ACC112 (cell line): ENCODE measurements around the gene IDI1.

ENCODE experiments used
- H2AFZ ChIP-seq: fragments of 200-600 bp; sonication (generic); one replicate; pipeline ENCODE4 v1.6.0; 2017; ENCODE audit warnings: antibody characterized with exemption, low read length; ENCODE audit not compliant: unreplicated experiment
- H3K27ac ChIP-seq: fragments of 200-600 bp; sonication (generic); 2 replicates; pipeline ENCODE4 v1.5.1; 2014; ENCODE audit warnings: low read depth, mild to moderate bottlenecking, antibody characterized with exemption, low read length, moderate library complexity
- H3K27me3 ChIP-seq: fragments of 200-600 bp; sonication (generic); 2 replicates; pipeline ENCODE4 v1.6.1; 2014; ENCODE audit warnings: mild to moderate bottlenecking, antibody characterized with exemption, low read length, moderate library complexity, mixed read lengths; ENCODE audit not compliant: insufficient read depth
- H3K36me3 ChIP-seq: fragments of 200-600 bp; sonication (generic); 2 replicates; pipeline ENCODE4 v1.6.1; 2016; ENCODE audit warnings: mild to moderate bottlenecking, antibody characterized with exemption, low read length, moderate library complexity, mixed read lengths; ENCODE audit not compliant: insufficient read depth
- H3K4me1 ChIP-seq: fragments of 200-600 bp; sonication (generic); one replicate; pipeline ENCODE4 v1.6.1; 2016; ENCODE audit warnings: low read length, mixed read lengths; ENCODE audit not compliant: insufficient read depth, unreplicated experiment, control insufficient read depth
- H3K4me3 ChIP-seq: fragments of 200-600 bp; sonication (generic); 2 replicates; pipeline ENCODE4 v1.5.1; 2014; ENCODE audit warnings: mild to moderate bottlenecking, low read depth, low read length
- H3K79me2 ChIP-seq: fragments of 200-600 bp; sonication (generic); one replicate; pipeline ENCODE4 v1.6.0; 2016; ENCODE audit warnings: low read length; ENCODE audit not compliant: control insufficient read depth, unreplicated experiment, insufficient read depth

Gene IDI1

DNA sequence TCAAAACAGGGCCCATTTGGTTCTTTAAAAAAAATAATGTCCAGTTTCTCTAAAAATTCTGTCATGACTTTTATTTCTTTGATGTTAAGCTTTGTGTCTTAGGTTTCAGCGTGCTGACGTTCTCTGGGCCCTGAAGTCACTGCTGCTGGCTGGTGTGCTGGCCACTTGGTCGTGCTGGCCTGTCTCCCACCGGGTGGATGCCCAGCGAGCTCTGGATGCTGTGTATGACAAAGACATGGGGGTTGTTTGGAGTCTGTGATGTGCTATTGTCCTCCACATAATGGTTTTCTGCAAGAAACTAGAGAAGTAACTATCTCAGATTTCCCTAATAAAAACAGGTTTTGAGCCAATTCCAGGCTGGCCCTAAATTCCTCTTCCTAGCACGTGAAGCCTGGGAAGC is 13.7 kb downstream of the IDI1 start:
- Histone ChIP-seq H3K36me3 (no peaks in the 10 kb centered on the region), H3K4me1 (no peaks in the 10 kb centered on the region), H3K4me3 (no peak overlapping the region), H3K27ac (no peak overlapping the region), H3K79me2 (no peaks in the 10 kb centered on the region), H2AFZ (no peak overlapping the region), H3K27me3 (no peaks in the 10 kb centered on the region)

GRCh38 chr10:1034758-1035157 is 14.2 kb downstream of the IDI1 start:
- H3K27ac ChIP-seq = no peak overlapping the region
- H3K4me1 ChIP-seq = no peaks in the 10 kb centered on the region
- no peak overlapping the region for H2AFZ ChIP-seq
- no peaks in the 10 kb centered on the region for H3K27me3 ChIP-seq
- no peak overlapping the region for H3K4me3 ChIP-seq
- H3K79me2 ChIP-seq = no peaks in the 10 kb centered on the region
- no peaks in the 10 kb centered on the region for H3K36me3 ChIP-seq

- Histone ChIP-seq H3K4me3 (no peak overlapping the region), H3K36me3 (no peaks in the 10 kb centered on the region), H3K27me3 (no peaks in the 10 kb centered on the region), H2AFZ (no peak overlapping the region), H3K27ac (no peak overlapping the region), H3K79me2 (no peaks in the 10 kb centered on the region), H3K4me1 (no peaks in the 10 kb centered on the region)
Measured at GRCh38 chr10:1033601-1034000, 15.3 kb downstream of the IDI1 start.

- Histone ChIP-seq H3K27ac (no peak overlapping the region), H3K79me2 (no peaks in the 10 kb centered on the region), H3K4me3 (no peak overlapping the region), H2AFZ (no peak overlapping the region), H3K36me3 (no peaks in the 10 kb centered on the region), H3K4me1 (no peaks in the 10 kb centered on the region), H3K27me3 (no peaks in the 10 kb centered on the region)
Measured at GRCh38 chr10:1029838-1030237, 19.1 kb downstream of the IDI1 start.

DNA sequence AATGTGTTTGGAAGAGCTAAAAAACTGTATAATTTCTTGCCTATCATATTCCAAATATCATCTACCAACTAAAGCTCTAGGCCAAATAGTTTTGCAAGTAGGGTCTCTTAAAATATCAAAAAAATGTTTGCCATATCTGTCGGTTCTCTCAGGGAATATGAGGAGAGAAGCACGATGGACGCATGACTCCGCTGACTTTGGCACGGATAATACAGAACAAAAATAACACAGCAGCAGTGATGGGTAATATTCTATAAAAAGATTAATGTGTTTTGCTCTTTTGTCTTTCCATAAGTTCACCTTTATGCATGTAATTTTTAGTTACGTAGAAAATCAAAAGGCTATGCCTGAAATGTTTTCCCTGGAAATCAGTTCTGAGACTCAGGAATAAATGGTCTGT is 22.3 kb downstream of the IDI1 start:
- no peaks in the 10 kb centered on the region for H3K36me3 ChIP-seq
- no peak overlapping the region for H3K27ac ChIP-seq
- no peak overlapping the region for H3K4me3 ChIP-seq
- no peaks in the 10 kb centered on the region for H3K79me2 ChIP-seq
- no peak overlapping the region for H2AFZ ChIP-seq
- no peaks in the 10 kb centered on the region for H3K27me3 ChIP-seq
- H3K4me1 ChIP-seq = no peaks in the 10 kb centered on the region

DNA sequence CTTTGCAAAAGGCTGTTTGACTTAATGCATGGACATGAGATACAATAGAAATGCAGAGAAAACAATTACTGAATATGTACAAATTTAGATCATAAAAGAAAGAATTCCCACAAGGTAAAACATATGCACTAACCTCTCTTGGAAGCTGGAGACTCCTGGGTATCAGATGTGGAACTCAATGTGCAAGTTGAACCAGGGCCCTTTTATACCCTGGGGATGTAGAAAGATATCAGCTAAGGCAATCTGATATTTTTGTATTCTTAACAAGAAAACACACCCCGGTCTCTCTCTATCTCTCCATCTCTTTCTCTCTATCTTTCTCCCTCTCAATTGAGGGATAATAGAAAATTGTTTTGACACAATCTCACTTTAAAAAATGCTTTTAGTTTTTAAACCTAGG is 23.2 kb downstream of the IDI1 start, which contains the start of gene IDI2:
Gene IDI2 (minus strand): TSS at position 177 of the 400 bp plus-strand sequence. CDS start 1,136 bp downstream, outside the sequence.
- Histone ChIP-seq H3K36me3 (no peaks in the 10 kb centered on the region), H3K27ac (no peak within 1 kb of the TSS), H3K79me2 (no peaks in the 10 kb centered on the region)

GRCh38 chr10:1024103-1024502 is 24.8 kb downstream of the IDI1 start:
- Histone ChIP-seq H2AFZ (no peak overlapping the region), H3K36me3 (peaks cover 1% of the 10 kb centered on the region; the same call in 1 of the 2 replicates), H3K4me3 (no peak overlapping the region), H3K79me2 (no peaks in the 10 kb centered on the region), H3K27me3 (no peaks in the 10 kb centered on the region), H3K27ac (no peak overlapping the region), H3K4me1 (no peaks in the 10 kb centered on the region)

More for the DNA sequence above, 23.2 kb downstream of the IDI1 start, which contains the start of gene IDI2:
- no peaks in the 10 kb centered on the region for H3K27me3 ChIP-seq
- H3K4me3 ChIP-seq = no peak within 1 kb of the TSS
- no peak within 1 kb of the TSS for H2AFZ ChIP-seq
- no peaks in the 10 kb centered on the region for H3K4me1 ChIP-seq

- H2AFZ ChIP-seq = no peak overlapping the region
- H3K79me2 ChIP-seq = no peaks in the 10 kb centered on the region
- no peaks in the 10 kb centered on the region for H3K4me1 ChIP-seq
- no peak overlapping the region for H3K4me3 ChIP-seq
- peaks cover 11% of the 10 kb centered on the region; the same call in 1 of the 2 replicates for H3K36me3 ChIP-seq
- H3K27me3 ChIP-seq = no peaks in the 10 kb centered on the region
- no peak overlapping the region for H3K27ac ChIP-seq
Measured at GRCh38 chr10:1022413-1022812, 26.5 kb downstream of the IDI1 start.

DNA sequence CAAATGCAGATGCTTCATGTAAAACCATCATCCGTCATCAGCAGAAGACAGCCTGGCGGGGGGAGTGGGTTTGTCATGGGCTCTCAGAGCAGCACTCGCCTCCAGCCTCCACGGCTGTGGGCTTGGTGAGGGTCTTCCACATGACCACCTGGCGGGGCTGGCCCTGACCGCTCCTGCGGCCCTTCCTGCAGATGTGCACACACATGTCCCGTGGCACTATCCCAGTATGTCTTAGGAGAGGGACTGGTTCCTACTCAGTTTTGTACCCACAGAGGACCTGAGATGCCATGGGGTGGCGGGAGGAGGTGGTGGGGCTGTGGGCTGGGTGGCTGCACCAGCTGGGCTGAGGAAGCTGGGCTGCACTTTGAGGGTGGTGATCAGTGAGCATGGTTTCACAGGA is 28.0 kb downstream of the IDI1 start:
- Histone ChIP-seq H3K79me2 (no peaks in the 10 kb centered on the region), H3K36me3 (peaks cover 23% of the 10 kb centered on the region), H3K27me3 (no peaks in the 10 kb centered on the region), H3K4me1 (no peaks in the 10 kb centered on the region), H3K27ac (no peak overlapping the region), H3K4me3 (no peak overlapping the region), H2AFZ (no peak overlapping the region)

GRCh38 chr10:1020460-1020859 is 28.5 kb downstream of the IDI1 start:
- no peaks in the 10 kb centered on the region for H3K79me2 ChIP-seq
- H3K36me3 ChIP-seq = peaks cover 26% of the 10 kb centered on the region
- H3K27ac ChIP-seq = no peak overlapping the region
- H3K27me3 ChIP-seq = no peaks in the 10 kb centered on the region
- no peak overlapping the region for H3K4me3 ChIP-seq
- H3K4me1 ChIP-seq = no peaks in the 10 kb centered on the region
- no peak overlapping the region for H2AFZ ChIP-seq

- Histone ChIP-seq H3K4me3 (no peak overlapping the region), H2AFZ (no peak overlapping the region), H3K27me3 (no peaks in the 10 kb centered on the region), H3K4me1 (no peaks in the 10 kb centered on the region), H3K36me3 (peaks cover 30% of the 10 kb centered on the region), H3K79me2 (no peaks in the 10 kb centered on the region), H3K27ac (no peak overlapping the region)
Measured at GRCh38 chr10:1019362-1019761, 29.6 kb downstream of the IDI1 start.
